RWPE1 (cell line): ENCODE results near the gene ADCK2.
"Not testable (repeated sequence)": the region's sequence is repeated elsewhere in the genome, so short reads cannot be mapped to it uniquely, and the experiment has no call there.

Experiments used
- CTCF ChIA-PET: fragments of 350-600 bp; sonication (Branson Sonifier 250); formaldehyde crosslinking; extraction: SDS; loops from one replicate; lab custom pipeline; 2021; lab: Yijun Ruan, JAX
- POLR2A ChIA-PET: fragments of 400-600 bp; formaldehyde crosslinking; extraction: SDS; loops from one replicate; lab custom pipeline; 2020; ENCODE audit warnings: antibody characterized with exemption; ENCODE audit not compliant: low non-redundant PET; lab: Yijun Ruan, JAX
- DNase-seq: peaks from one replicate; pipeline ENCODE4 v3.0.0; 2012; ENCODE audit warnings: low spot score
- H3K27ac ChIP-seq: fragments of 450-650 bp; 2 replicates; pipeline ENCODE4 v1.5.1; 2017
- CTCF ChIP-seq: fragments of 450-650 bp; conservative IDR thresholded peaks from 2 replicates; pipeline ENCODE4 v1.5.1; 2017; ENCODE audit warnings: low read depth, mild to moderate bottlenecking

ADCK2 gene

DNA sequence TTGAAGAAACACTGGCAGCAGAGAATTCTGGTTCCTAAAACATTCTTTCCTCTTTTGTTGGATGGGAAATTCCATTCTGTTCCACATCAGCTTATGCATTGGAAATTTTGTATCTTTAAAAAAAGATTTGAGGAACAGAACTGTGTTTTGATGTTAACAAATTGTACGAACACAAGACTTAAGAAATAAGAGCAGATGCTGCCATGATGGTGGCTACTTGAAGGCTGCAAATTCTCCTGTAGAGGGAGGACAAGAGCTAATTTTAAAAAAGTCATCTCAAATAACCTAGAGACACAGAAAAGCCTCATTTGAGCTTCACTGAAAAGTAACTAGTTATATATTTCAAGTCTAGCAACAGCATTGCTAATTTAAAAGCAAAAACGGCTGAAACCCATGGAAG lies 53.5 kb downstream of the ADCK2 start:
- CTCF ChIA-PET, result interaction anchor here (0.6 to 0.8 kb wide), 2 partner anchors 19 to 268 kb away, joined by 4 to 5 read pairs; no protein-coding TSS in a partner anchor
- POLR2A ChIA-PET, result no interaction called here
- H3K27ac ChIP-seq, result no peak overlapping the region
- peak; percentile 36 for TF ChIP-seq CTCF
- DNase-seq, result no peak

GRCh38 chr7:140732416-140732815 lies 59.7 kb downstream of the ADCK2 start:
- CTCF ChIA-PET, result interaction anchor here (0.6 kb wide), 1 partner anchor 9 kb away, joined by 3 read pairs; no protein-coding TSS in a partner anchor
- no peak for TF ChIP-seq CTCF
- no peak for DNase-seq
- POLR2A ChIA-PET, result no interaction called here
- no peak overlapping the region for H3K27ac ChIP-seq

DNA sequence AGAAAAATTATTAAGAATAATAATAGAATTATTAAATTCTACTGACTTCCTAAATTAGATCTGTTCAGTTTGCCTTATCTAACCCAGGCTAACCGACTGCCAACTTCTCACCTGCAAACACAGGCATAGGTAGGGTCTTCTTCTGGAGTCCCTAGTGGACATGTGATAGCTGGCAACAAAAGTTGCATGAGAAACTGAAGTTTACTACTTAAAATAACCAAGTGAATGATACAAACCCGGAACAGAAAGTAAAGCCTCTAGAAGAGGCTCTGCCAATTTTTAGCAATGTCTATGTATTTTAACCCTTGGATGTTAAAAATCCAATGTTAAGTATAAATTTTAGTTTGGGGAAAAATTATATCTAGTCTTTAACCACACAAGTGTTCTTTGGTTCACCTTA lies 61.4 kb downstream of the ADCK2 start:
- no peak overlapping the region for H3K27ac ChIP-seq
- no peak for DNase-seq
- POLR2A ChIA-PET, result no interaction called here
- TF ChIP-seq CTCF, result no peak
- CTCF ChIA-PET, result no interaction called here

GRCh38 chr7:140734729-140735128 lies 62.0 kb downstream of the ADCK2 start:
- H3K27ac ChIP-seq, result no peak overlapping the region
- POLR2A ChIA-PET, result no interaction called here
- no peak for DNase-seq
- CTCF ChIA-PET, result no interaction called here
- TF ChIP-seq CTCF, result no peak

GRCh38 chr7:140738280-140738679 lies 65.5 kb downstream of the ADCK2 start:
- CTCF ChIA-PET, result no interaction called here
- no peak for TF ChIP-seq CTCF
- DNase-seq, result no peak
- POLR2A ChIA-PET, result no interaction called here
- no peak overlapping the region for H3K27ac ChIP-seq

- H3K27ac ChIP-seq, DNase-seq, CTCF ChIA-PET, POLR2A ChIA-PET: not testable (repeated sequence)
Observed at GRCh38 chr7:140743255-140743654, 70.5 kb downstream of the ADCK2 start.

DNA sequence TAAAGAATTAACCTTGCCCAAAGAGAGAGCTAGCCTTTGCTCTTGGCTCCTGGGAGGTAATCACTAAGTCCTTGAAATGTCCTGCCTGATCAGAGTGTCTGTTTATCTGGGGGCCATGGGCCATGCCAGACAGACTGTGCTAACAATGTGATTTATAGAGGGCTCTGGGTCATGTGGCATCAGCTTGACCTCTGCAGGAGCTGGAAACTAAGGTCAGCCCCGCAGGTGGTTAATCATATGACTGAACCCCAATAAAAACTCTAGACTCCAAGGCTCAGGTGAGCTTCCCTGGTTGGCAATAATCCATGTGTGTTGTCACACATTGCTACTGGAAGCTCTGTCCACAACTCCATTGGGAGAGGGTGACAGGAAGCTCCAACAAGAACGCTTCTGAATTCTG lies 71.3 kb downstream of the ADCK2 start:
- ChIA-PET CTCF (no interaction called here), POLR2A (no interaction called here)
- TF ChIP-seq CTCF, result no peak
- no peak overlapping the region for H3K27ac ChIP-seq
- no peak for DNase-seq
